Measurements from ENCODE around the gene FEN1. TPM values are rescaled to one million over a fixed set of nuclear protein-coding genes. Genes with fewer than 3 reads are reported as not detected.

The FEN1 gene
- total RNA-seq, 2 experiments from 2014 or later, result 109 to 114 TPM

GRCh38 chr11:61814247-61814957 lies 21.7 kb downstream of the FEN1 start:
- Mint-ChIP-seq H3K9me3 (no peaks in the 10 kb centered on the region), H3K27ac (peak overlapping the region; percentile 83), H3K4me3 (peak overlapping the region; percentile 96), H3K36me3 (ENCODE audit: low read depth) (peaks cover 45% of the 10 kb centered on the region), H3K27me3 (peaks cover 4% of the 10 kb centered on the region), H3K4me1 (ENCODE audit: low read depth) (peaks cover 5% of the 10 kb centered on the region)
- TF ChIP-seq CTCF (IDR thresholded peaks at IDR 0.05), result no peak
- POLR2A ChIA-PET, result interaction anchor here (0.6 to 8.0 kb wide), 5 partner anchors 13 to 117 kb away, joined by 3 to 119 read pairs (median 25); partner anchors contain the start of genes FADS2, FEN1 and TMEM258
- DNase-seq (peak; percentile 60), ATAC-seq (peak; percentile 8)
- intact Hi-C loops (cut with micrococcal nuclease), result no loop called here
- CTCF ChIA-PET, result interaction anchor here (0.7 to 5.0 kb wide), 15 partner anchors 9 to 480 kb away, joined by 3 to 49 read pairs (median 5); partner anchors contain the start of genes FADS2 and FEN1

GRCh38 chr11:61814958-61815789 lies 22.5 kb downstream of the FEN1 start:
- Mint-ChIP-seq H3K4me1 (ENCODE audit: low read depth) (peaks cover 5% of the 10 kb centered on the region), H3K27me3 (peaks cover 4% of the 10 kb centered on the region), H3K4me3 (peak overlapping the region; percentile 96), H3K36me3 (ENCODE audit: low read depth) (peaks cover 38% of the 10 kb centered on the region), H3K9me3 (no peaks in the 10 kb centered on the region), H3K27ac (peak overlapping the region; percentile 83)
- CTCF ChIA-PET, result interaction anchor here (0.7 to 5.0 kb wide), 16 partner anchors 10 to 481 kb away, joined by 3 to 49 read pairs (median 5); partner anchors contain the start of genes FADS2 and FEN1
- DNase-seq (peak; percentile 82), ATAC-seq (peak; percentile 57)
- intact Hi-C loops (cut with micrococcal nuclease), result no loop called here
- POLR2A ChIA-PET, result interaction anchor here (0.6 to 8.0 kb wide), 6 partner anchors 13 to 116 kb away, joined by 3 to 119 read pairs (median 24); partner anchors contain the start of genes FADS2, FEN1 and TMEM258
- no peak for TF ChIP-seq CTCF (IDR thresholded peaks at IDR 0.05)

GRCh38 chr11:61815790-61816735 lies 23.4 kb downstream of the FEN1 start:
- TF ChIP-seq CTCF (IDR thresholded peaks at IDR 0.05), result no peak
- peaks cover 35% of the 10 kb centered on the region for H3K36me3 Mint-ChIP-seq (ENCODE audit: low read depth)
- H3K4me1 Mint-ChIP-seq (ENCODE audit: low read depth), result peaks cover 5% of the 10 kb centered on the region
- peak; percentile 84 for DNase-seq
- peaks cover 4% of the 10 kb centered on the region for H3K27me3 Mint-ChIP-seq
- ATAC-seq, result peak; percentile 73
- intact Hi-C loops (cut with micrococcal nuclease), result no loop called here
- peak overlapping the region; percentile 83 for H3K27ac Mint-ChIP-seq
- ChIA-PET POLR2A (interaction anchor here (0.7 to 8.0 kb wide), 8 partner anchors 12 to 1721 kb away, joined by 3 to 119 read pairs (median 15); partner anchors contain the start of genes FADS2, FEN1 and TMEM258), CTCF (interaction anchor here (0.8 to 5.0 kb wide), 13 partner anchors 11 to 292 kb away, joined by 3 to 49 read pairs (median 5); partner anchors contain the start of genes FADS2, FEN1 and TMEM258)
- no peaks in the 10 kb centered on the region for H3K9me3 Mint-ChIP-seq
- peak overlapping the region; percentile 96 for H3K4me3 Mint-ChIP-seq

- ChIA-PET POLR2A (interaction anchor here (0.7 to 8.0 kb wide), 7 partner anchors 11 to 1720 kb away, joined by 3 to 119 read pairs (median 8); partner anchors contain the start of genes FADS2, FEN1 and TMEM258), CTCF (interaction anchor here (1.0 to 5.0 kb wide), 6 partner anchors 11 to 291 kb away, joined by 3 to 49 read pairs (median 9); partner anchors contain the start of genes FADS2, FEN1 and TMEM258)
- Mint-ChIP-seq H3K27ac (peak within 1 kb of the TSS; percentile 83), H3K36me3 (ENCODE audit: low read depth) (peaks cover 31% of the 10 kb centered on the region), H3K4me3 (peak within 1 kb of the TSS; percentile 96), H3K4me1 (ENCODE audit: low read depth) (peaks cover 5% of the 10 kb centered on the region), H3K9me3 (no peaks in the 10 kb centered on the region), H3K27me3 (peaks cover 4% of the 10 kb centered on the region)
- peak; percentile 72 for ATAC-seq
- intact Hi-C loops (cut with micrococcal nuclease), result no loop called here
- peak; percentile 92 for DNase-seq
- TF ChIP-seq CTCF (IDR thresholded peaks at IDR 0.05), result peak; percentile 59
Measured at GRCh38 chr11:61816736-61817455, 24.2 kb downstream of the FEN1 start, which contains the start of gene FADS1. FADS1 (minus strand) TSS chr11:61817003; CDS start chr11:61816929, 74 bp downstream.

All from activated CD8-positive, alpha-beta T cell treated with anti-CD3 and anti-CD28 coated beads for 36 hours (primary cell).